H1 (cell line): ENCODE data around the gene MCM3.

Experiments used
- CEBPB ChIP-seq: IDR thresholded peaks from 2 replicates; pipeline ENCODE4 v1.6.1; 2012; ENCODE audit warnings: low read depth, low read length
- EGR1 ChIP-seq: IDR thresholded peaks from 2 replicates; pipeline ENCODE4 v1.6.1; 2011; ENCODE audit warnings: low read depth, low read length, borderline replicate concordance
- GABPA ChIP-seq: IDR thresholded peaks from 2 replicates; pipeline ENCODE4 v1.6.1; 2011; ENCODE audit warnings: mild to moderate bottlenecking, low read length, moderate library complexity, borderline replicate concordance; ENCODE audit not compliant: insufficient read depth
- JUND ChIP-seq: IDR thresholded peaks from 2 replicates; pipeline ENCODE4 v1.6.1; 2011; ENCODE audit warnings: mild to moderate bottlenecking, improper control_type of control experiment, low read length
- POLR2A ChIP-seq, 2 experiments: IDR thresholded peaks; 1 replicate in 1 of 2; 2 replicates in 1 of 2; pipeline ENCODE4 v1.6.1; 2011; ENCODE audit warnings: low read depth in 2 of 2, low read length in 2 of 2, mild to moderate bottlenecking in 2 of 2; ENCODE audit errors: control extremely low read depth in 1 of 2
- POLR2AphosphoS5 ChIP-seq: IDR thresholded peaks from 2 replicates; pipeline ENCODE4 v1.6.1; 2011; ENCODE audit warnings: low read depth, low read length
- RAD21 ChIP-seq, 2 experiments: IDR thresholded peaks in 1 of 2; conservative IDR thresholded peaks in 1 of 2; 2 replicates each; pipeline ENCODE4 v1.6.1; 2011; ENCODE audit warnings: low read depth in 2 of 2, low read length in 2 of 2, improper control_type of control experiment in 1 of 2, inconsistent platforms in 1 of 2, mild to moderate bottlenecking in 1 of 2, moderate library complexity in 1 of 2
- RXRA ChIP-seq: IDR thresholded peaks from 2 replicates; pipeline ENCODE4 v1.6.1; 2011; ENCODE audit warnings: low read depth, mild to moderate bottlenecking, low read length, moderate library complexity; ENCODE audit not compliant: insufficient read depth
- SUZ12 ChIP-seq: fragments of 200-600 bp; sonication (generic); IDR thresholded peaks from 2 replicates; pipeline ENCODE4 v1.6.1; 2012; ENCODE audit warnings: mild to moderate bottlenecking, inconsistent platforms, low read length, moderate library complexity, mixed read lengths
- TCF12 ChIP-seq: IDR thresholded peaks from 2 replicates; pipeline ENCODE4 v1.6.1; 2011; ENCODE audit warnings: low read depth, mild to moderate bottlenecking, low read length
- TEAD4 ChIP-seq: IDR thresholded peaks from 2 replicates; pipeline ENCODE4 v1.6.1; 2012; ENCODE audit warnings: low read depth, low read length, inconsistent platforms, mixed read lengths
- USF2 ChIP-seq: IDR thresholded peaks from 2 replicates; pipeline ENCODE4 v1.6.1; 2011; ENCODE audit warnings: low read length, improper control_type of control experiment
- TF ChIP-seq, protein P1 (sequence below), 3 experiments: IDR thresholded peaks; 1 replicate in 2 of 3; 2 replicates in 1 of 3; pipeline versions ENCODE4 v1.5.1 to v1.6.1; 2011; ENCODE audit warnings: low read length in 3 of 3, mild to moderate bottlenecking in 3 of 3, inconsistent platforms in 2 of 3, low read depth in 1 of 3, moderate library complexity in 1 of 3; ENCODE audit not compliant: insufficient read depth in 1 of 3; ENCODE audit errors: control extremely low read depth in 1 of 3

- TF ChIP-seq, protein P1, sequence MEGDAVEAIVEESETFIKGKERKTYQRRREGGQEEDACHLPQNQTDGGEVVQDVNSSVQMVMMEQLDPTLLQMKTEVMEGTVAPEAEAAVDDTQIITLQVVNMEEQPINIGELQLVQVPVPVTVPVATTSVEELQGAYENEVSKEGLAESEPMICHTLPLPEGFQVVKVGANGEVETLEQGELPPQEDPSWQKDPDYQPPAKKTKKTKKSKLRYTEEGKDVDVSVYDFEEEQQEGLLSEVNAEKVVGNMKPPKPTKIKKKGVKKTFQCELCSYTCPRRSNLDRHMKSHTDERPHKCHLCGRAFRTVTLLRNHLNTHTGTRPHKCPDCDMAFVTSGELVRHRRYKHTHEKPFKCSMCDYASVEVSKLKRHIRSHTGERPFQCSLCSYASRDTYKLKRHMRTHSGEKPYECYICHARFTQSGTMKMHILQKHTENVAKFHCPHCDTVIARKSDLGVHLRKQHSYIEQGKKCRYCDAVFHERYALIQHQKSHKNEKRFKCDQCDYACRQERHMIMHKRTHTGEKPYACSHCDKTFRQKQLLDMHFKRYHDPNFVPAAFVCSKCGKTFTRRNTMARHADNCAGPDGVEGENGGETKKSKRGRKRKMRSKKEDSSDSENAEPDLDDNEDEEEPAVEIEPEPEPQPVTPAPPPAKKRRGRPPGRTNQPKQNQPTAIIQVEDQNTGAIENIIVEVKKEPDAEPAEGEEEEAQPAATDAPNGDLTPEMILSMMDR (IDR thresholded peaks at IDR 0.05; ENCODE audit: control extremely low read depth in 1 of 3, insufficient read depth in 1 of 3, low read depth in 1 of 3, low read length in 3 of 3): peak; percentile 82 to 94 (median 88)
- TF ChIP-seq SUZ12 (no peak), RAD21 (IDR thresholded peaks at IDR 0.05 in 1 of 2, conservative IDR thresholded peaks at IDR 0.05 in 1 of 2; ENCODE audit: low read depth in 2 of 2, low read length in 2 of 2) (peak; percentile 88), USF2 (no peak), GABPA (no peak), POLR2A (IDR thresholded peaks at IDR 0.05; ENCODE audit: control extremely low read depth in 1 of 2, low read depth in 2 of 2, low read length in 2 of 2) (no peak), CEBPB (no peak), RXRA (no peak), JUND (no peak), TEAD4 (no peak), EGR1 (no peak), POLR2AphosphoS5 (no peak), TCF12 (no peak)
Observed at GRCh38 chr6:52263709-52264540, 20.6 kb downstream of the MCM3 start.
